Stimulated activated CD4-positive, alpha-beta T cell treated with anti-CD3 and anti-CD28 coated beads, Interleukin-1b, Interleukin-23, amount 100 ng/mL, for 1 hour (primary cell): ENCODE data around the gene PPP2R2C.

Source experiments
- DNase-seq, 2 donors: peaks; one replicate each; pipeline ENCODE4 v3.0.0-alpha.2; 2020; ENCODE audit warnings: low read depth in 2 of 2

The PPP2R2C gene

DNA sequence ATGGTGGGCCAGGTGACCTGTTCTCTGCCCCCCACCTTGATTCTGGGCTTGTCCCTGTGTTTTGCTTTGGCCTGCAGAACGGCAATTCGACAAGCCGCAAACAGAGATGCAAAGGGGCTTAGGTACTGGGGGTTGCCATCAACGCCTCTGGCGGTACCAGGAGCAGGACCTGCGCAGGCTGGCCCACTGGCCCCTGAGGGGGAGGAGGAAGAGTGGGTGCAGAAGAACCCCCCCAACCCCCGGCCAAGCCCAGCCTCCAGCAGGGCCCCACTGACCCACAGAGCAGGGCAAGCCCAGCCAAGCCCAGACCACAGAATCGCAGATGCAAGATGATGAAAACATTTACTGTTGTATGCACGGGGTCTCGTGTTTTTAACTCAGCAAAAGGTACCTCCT is 89.4 kb downstream of the PPP2R2C start:
- DNase-seq: no peak

GRCh38 chr4:6381571-6382123 is 90.8 kb downstream of the PPP2R2C start:
- DNase-seq: no peak

DNA sequence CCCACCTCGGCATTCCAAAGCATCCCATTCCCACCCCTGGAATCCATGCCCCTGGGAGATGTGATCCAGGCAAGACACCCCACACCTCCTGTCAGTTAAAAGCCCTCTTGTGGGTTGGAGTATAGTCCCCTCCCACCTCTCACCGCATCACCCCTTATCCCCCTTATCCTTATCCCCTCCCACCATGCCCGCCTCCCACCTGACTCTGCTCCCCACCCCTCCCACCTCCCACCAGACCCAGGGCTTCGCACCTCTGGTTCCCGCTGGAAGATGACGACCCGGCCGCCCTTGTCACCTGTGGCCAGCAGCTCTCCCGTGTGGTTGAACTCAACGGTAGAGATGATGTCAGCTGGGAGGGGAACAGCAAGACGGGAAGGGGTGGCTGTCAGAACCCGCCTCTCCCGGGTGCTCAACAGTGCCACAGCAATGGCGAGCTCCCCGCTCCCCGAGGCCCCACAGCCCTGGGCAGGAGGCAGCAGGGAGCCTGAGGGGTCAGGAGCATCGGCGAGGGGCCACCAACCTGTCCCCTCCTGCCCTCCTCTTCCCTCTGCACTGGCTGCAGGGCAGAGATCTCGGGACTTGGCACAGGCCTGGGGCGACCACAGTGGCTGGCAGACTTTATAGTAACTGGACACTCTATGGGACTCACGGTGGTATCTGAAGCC is 91.5 kb downstream of the PPP2R2C start:
- no peak for DNase-seq

DNA sequence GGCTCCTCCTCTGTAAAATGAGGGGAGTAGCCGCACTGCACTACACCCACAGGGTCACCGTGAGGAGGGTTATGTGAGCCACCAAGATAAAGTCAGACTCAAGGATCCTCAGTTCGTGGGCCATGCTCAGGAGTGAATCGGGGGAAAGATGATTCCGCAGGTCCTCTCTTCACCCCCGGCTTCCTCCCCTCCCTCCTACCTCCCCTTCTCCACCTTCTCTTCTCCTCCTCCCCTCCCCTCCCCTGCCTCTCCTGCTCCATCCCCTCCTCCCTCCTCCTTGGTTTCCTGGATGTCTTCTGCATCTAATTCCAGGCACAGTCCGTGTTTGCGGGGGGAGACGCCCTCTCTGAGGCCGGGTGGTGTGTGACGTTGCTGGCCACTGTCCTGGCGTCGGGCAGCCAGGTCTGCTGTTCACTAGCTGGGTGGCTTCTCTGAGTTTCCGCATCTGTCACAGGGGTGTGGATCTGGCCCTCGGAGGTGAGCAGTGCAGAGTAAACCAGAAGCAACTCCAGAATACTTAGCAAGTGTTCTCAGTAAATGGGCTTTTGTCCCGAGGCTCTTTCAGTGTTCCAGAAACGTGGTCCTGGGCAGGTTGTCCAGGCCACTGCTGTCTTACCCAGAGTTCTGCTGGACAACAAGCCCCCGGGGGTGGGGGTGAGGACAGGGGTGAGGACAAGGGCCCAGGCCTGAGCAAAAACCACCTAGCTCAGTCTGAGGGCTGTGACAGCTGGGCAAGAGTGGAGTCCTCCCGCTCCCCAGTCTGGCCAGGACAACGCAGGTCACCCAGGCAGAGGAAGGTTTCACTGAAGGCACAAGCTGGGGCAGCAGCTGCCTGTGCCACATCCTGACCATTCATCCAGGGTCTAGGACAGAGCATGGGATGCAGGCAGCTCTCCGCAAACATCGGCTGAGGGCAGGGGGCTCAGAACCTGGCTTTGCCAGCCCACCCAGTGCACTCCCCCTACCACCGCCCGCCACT is 92.4 kb downstream of the PPP2R2C start:
- no peak for DNase-seq

DNA sequence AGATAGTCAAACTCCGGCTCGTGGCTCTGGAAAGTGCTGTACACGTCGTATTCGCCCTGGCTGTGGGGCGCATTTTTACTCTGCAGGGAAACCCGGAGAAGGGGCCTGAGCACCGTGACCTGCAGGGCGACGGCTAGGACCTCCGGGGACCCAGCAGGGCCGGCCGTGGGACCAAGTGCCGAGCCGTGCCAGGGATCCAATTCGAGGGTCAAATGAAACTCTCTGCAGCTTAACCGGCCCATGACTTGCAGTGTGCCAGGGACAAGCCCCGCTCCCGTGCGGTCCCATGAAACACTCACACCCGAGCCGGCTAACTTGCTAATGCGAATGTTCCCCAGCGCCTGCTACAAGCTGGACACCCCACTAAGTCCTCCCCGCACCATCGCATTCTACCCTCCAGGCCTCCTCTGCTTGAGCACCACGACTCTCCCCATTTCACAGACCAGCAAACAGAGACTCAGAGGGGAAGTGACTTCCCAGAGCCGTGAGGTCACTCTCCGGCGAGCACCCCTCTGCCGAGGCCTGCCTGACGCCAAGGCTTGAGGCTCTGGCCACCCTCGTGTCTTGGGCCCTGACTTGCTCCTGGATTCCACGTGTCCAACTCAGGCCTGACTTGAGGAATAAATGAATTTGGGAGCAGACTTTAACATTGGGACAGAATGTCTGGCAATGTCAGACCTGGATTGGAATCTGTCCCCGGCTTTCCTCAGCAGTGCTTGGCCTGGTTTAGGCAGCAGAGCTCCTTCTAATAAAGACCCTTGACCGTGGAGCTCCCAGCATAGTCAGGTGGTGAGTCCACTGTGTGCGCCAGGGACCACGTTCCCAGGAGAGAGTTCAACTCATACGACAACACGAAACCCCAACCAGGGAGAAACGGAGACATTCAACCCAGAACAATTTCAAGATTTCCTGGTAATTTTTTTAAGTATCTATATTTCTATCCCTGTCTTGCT is 93.6 kb downstream of the PPP2R2C start:
- DNase-seq: no peak

- DNase-seq: no peak
These were observed 94.6 kb downstream of the PPP2R2C start for GRCh38 chr4:6377626-6378492.

DNA sequence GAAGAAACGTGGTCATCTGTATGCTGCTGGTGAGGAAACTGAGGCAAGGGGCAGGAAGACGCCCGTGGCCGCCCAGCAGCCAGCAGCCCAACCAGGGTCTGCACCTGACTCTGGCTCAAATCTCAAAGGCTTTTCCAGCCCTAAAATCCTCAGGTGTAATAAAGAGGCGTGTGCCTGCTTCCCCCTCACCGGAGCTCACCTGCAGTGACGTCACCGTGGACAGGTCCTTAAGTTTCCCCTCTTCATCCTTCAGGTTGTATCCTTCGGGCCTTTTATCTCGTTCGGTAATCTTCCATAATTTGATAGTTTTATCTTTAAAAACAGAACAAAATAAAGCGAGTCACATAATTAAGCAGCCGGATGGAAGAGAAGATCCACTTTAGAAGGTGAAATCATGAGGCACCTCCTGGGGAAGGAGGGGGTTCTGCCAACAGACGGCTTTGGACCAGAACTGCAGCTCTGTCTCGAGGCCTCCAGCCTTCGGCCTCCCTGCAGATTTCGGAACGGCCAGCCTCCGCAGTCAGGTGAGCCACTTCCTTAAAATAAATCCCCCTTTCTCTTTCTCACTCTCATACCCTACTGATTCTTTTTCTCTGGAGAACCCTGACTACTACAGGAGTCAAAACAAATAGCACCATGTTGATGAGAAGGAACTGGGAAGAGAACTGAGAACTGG is 96.7 kb downstream of the PPP2R2C start:
- DNase-seq: no peak

DNA sequence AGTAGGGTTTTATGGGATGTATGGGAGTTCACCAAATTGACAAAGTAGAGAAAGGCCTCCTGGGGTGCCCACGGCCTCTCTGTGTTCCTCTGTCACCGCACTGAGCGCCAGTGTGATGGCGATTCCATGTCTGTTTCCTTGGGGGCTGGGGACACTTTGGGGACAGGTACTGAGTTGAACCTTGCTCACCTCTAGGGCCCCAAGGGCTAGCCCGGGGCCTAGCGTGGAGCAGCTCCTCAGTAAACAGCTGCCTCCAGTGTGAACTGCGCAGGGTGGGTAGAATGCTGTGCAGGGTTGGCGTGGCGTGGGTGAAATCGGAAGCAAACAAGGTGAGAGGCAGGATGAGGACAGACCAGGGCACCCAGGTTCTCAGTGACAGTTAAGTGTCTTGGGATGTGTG is 97.8 kb downstream of the PPP2R2C start:
- DNase-seq: no peak

- no peak for DNase-seq
These were observed 98.6 kb downstream of the PPP2R2C start for GRCh38 chr4:6373541-6374410.

DNA sequence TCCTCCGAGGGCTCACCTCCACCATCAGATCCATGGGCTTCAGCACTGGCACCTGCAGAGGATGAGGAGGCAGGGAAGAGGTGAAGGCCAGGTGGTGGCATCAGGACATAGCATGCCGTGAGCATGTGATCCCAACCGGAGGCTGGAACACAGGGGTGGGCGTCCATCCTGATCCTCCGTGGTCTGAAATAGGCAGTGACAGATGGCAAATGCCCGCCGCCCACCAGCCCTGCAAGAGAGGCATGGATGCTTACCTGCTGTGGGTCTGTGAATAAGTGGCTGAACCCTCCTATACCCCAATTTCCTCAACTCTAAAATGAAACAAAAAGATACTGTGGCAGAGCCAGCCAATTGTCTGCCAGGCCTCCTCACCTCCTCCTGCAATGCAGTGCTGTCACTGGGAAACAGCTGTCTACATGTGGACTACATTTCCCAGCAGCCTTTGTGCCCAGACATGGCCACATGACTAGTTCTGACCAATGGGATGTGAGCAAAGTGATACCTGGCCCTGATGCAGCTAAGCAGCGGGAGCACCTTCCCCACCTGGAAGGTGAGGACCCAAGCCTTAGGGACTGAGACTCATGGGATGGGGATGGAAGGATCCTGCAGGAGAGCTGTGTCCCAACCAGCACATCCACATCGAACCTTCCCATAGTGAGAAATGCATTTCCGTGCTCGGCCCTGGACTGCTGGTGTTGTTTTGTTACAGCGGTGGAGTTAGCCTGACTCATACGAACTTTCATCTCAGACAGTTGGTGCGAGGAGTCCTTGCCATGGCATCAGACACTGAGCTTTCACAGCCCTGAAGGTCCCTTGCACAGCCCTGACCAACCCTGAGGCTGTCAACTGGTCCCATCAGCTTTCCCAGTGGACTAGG is 99.5 kb downstream of the PPP2R2C start:
- DNase-seq: no peak

GRCh38 chr4:6371812-6372211 is 100.6 kb downstream of the PPP2R2C start:
- no peak for DNase-seq

GRCh38 chr4:6371271-6371670 is 101.1 kb downstream of the PPP2R2C start:
- DNase-seq: no peak

GRCh38 chr4:6369924-6370645 is 102.3 kb downstream of the PPP2R2C start:
- DNase-seq: no peak

DNA sequence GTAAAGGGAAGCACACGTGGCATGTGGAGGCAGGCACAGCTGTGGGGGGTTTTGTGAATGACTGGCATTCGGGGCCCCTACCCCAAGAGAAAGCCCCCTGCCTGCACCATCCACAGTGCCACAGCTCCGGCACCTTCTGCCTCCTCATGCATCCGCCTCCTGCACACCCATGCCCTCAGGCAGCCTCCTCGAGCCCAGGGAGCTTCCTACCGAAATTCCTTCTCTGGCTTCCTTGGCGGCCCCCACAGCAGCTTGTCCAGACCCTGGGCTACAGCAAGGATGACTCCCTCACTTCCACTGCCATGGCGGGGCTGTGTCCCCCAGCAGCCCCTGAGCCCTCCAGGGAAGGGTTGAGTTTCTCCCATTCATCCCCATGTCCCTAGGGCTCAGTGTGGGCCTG is 102.9 kb downstream of the PPP2R2C start:
- no peak for DNase-seq

DNA sequence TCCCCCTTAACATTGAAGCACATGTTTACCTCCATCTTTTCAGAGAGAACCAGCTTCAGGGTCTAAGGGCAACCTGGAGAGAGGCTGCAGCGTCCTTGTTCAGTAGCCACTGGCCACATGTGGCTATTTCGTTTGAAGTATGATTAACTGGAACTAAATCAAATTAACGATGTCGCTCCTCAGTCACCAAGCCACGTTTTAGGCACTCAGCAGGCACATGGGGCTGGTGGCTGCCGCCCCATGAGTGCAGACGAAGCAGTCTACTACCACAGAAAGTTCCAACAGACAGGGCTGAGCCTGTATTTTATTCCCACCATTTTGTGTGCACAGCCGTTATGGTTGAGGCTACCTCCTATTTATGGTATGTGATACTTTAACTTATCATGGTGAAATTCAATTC is 103.4 kb downstream of the PPP2R2C start:
- DNase-seq: no peak

DNA sequence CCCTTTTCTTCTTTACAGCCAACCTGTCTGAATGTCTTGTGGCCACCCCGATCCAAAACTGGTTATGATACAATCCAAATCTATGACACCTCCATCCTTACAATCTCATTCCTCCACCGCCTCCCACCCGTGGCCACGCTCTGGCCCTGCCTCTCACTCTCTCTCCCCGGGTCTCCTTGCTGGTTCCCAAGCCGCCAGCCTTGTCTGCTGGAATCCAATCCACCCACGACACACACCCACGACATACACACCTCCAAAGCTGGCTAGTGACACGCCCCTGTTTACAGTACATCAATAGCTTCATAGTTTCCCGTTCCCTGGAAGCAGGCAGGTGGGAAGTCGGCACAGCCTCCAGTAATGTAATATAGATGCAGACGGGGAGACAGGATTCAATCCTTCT is 103.8 kb downstream of the PPP2R2C start:
- DNase-seq: no peak

GRCh38 chr4:6368096-6368495 is 104.3 kb downstream of the PPP2R2C start:
- no peak for DNase-seq
